Common myeloid progenitor, CD34-positive (primary cell): ENCODE measurements around the gene ATRX.
"Not testable (repeated sequence)": the region's sequence is repeated elsewhere in the genome, so short reads cannot be mapped to it uniquely, and the experiment has no call there.

Experiments
- CTCF ChIA-PET: fragments of 350-600 bp; sonication (Branson Sonifier 250); formaldehyde crosslinking; loops from one replicate; lab custom pipeline; 2021; ENCODE audit warnings: antibody characterized with exemption; lab: Charles Lee
- POLR2A ChIA-PET: fragments of 350-600 bp; sonication (Branson Sonifier 250); formaldehyde crosslinking; loops from one replicate; lab custom pipeline; 2021; ENCODE audit warnings: antibody characterized with exemption; lab: Charles Lee
- DNase-seq, 3 donors: peaks; one replicate each; pipeline versions ENCODE4 v3.0.0 to v3.0.0-alpha.2; 2013
- H3K27ac ChIP-seq, 2 experiments: 1 replicate in 1 of 2; 2 replicates in 1 of 2; pipeline ENCODE4 v1.7.0; 2013; ENCODE audit warnings: inconsistent platforms in 2 of 2, low read length in 2 of 2, mild to moderate bottlenecking in 2 of 2, low read depth in 1 of 2, moderate library complexity in 1 of 2; ENCODE audit not compliant: severe bottlenecking in 2 of 2, insufficient read depth in 1 of 2, poor library complexity in 1 of 2
- H3K27me3 ChIP-seq, 5 experiments: replicated peaks in 2 of 5; 1 replicate in 3 of 5; 2 replicates in 2 of 5; pipeline versions ENCODE4 v1.6.1 to v1.7.0; 2013; ENCODE audit warnings: low read length in 4 of 5, mild to moderate bottlenecking in 2 of 5, moderate library complexity in 2 of 5, inconsistent platforms in 1 of 5; ENCODE audit not compliant: insufficient read depth in 5 of 5, control insufficient read depth in 4 of 5
- H3K36me3 ChIP-seq, 4 experiments: 1 replicate in 2 of 4; 2 replicates in 2 of 4; pipeline versions ENCODE4 v1.6.1 to v1.7.0; 2013; ENCODE audit warnings: low read length in 3 of 4, control low read depth in 1 of 4, mild to moderate bottlenecking in 1 of 4; ENCODE audit not compliant: control insufficient read depth in 4 of 4, insufficient read depth in 4 of 4
- H3K4me1 ChIP-seq, 4 experiments: 1 replicate in 3 of 4; 2 replicates in 1 of 4; pipeline versions ENCODE4 v1.6.1 to v1.7.1; 2013; ENCODE audit warnings: low read length in 3 of 4, mild to moderate bottlenecking in 3 of 4, control low read depth in 1 of 4, inconsistent platforms in 1 of 4, moderate library complexity in 1 of 4; ENCODE audit not compliant: control insufficient read depth in 4 of 4, insufficient read depth in 4 of 4; ENCODE audit errors: control extremely low read depth in 1 of 4
- H3K4me3 ChIP-seq, 7 experiments: 1 replicate in 4 of 7; 2 replicates in 3 of 7; pipeline versions ENCODE4 v1.5.1 to v1.7.0; 2013; ENCODE audit warnings: mild to moderate bottlenecking in 7 of 7, low read length in 6 of 7, moderate library complexity in 6 of 7, inconsistent platforms in 2 of 7, low read depth in 2 of 7, control low read depth in 1 of 7; ENCODE audit not compliant: insufficient read depth in 4 of 7, control insufficient read depth in 1 of 7; ENCODE audit errors: extremely low read depth in 1 of 7
- H3K9me3 ChIP-seq, 5 experiments: 1 replicate in 4 of 5; 2 replicates in 1 of 5; pipeline versions ENCODE4 v1.6.1 to v1.7.1; 2013; ENCODE audit warnings: low read length in 4 of 5, mild to moderate bottlenecking in 2 of 5, inconsistent platforms in 1 of 5, low read depth in 1 of 5, moderate library complexity in 1 of 5; ENCODE audit not compliant: control insufficient read depth in 4 of 5, insufficient read depth in 2 of 5; ENCODE audit errors: control extremely low read depth in 1 of 5
- WGBS: methylation state at CpG from one replicate; pipeline ENCODE4 v1.1.5; 2013; ENCODE audit not compliant: insufficient coverage; 5-methylcytosine and 5-hydroxymethylcytosine counted together

ATRX gene

DNA sequence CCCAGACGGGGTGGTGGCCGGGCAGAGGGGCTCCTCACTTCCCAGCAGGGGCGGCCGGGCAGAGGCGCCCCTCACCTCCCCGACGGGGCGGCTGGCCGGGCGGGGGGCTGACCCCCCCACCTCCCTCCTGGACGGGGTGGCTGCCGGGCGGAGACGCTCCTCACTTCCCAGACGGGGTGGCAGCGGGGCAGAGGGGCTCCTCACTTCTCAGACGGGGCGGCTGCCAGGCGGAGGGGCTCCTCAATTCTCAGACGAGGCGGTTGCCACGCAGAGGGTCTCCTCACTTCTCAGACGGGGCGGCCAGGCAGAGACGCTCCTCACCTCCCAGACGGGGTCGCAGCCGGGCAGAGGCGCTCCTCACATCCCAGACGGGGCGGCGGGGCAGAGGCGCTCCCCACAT lies 19.8 kb downstream of the ATRX start:
- H3K36me3 ChIP-seq, CTCF ChIA-PET, H3K27me3 ChIP-seq, H3K27ac ChIP-seq, H3K4me3 ChIP-seq, DNase-seq, H3K9me3 ChIP-seq, H3K4me1 ChIP-seq, POLR2A ChIA-PET: not testable (repeated sequence)
- WGBS: 88% methylated on average over 6 of the region's 33 CpGs

- 96% methylated on average over 6 of the region's 6 CpGs for WGBS
- ChIA-PET POLR2A (no interaction called here), CTCF (no interaction called here)
- no peak overlapping the region for H3K27ac ChIP-seq
- H3K36me3 ChIP-seq: peaks cover 0 to 10% (median 1%) of the 10 kb centered on the region in 4 experiments
- no peak overlapping the region for H3K4me3 ChIP-seq
- no peak for DNase-seq
- H3K27me3 ChIP-seq: no peaks in the 10 kb centered on the region
- peaks cover 0 to 3% (median 0%) of the 10 kb centered on the region in 5 experiments for H3K9me3 ChIP-seq
- no peaks in the 10 kb centered on the region for H3K4me1 ChIP-seq
Measured at GRCh38 chrX:77755561-77755960, 30.5 kb downstream of the ATRX start.

DNA sequence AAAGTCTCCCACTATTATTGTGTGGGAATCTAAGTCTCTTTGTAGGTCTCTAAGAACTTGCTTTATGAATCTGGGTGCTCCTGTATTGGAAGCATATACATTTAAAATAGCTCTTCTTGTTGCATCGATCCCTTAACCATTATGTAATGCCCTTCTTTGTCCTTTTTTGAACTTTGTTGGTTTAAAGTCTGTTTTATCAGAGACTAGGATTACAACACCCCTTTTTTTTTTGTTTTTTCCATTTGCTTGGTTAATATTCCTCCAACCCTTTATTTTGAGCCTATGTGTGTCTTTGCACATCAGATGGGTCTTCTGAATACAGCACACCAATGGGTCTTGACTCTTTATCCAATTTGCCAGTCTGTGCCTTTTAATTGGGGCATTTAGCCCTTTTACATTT lies 32.1 kb downstream of the ATRX start:
- H3K9me3 ChIP-seq, H3K27me3 ChIP-seq, DNase-seq, H3K36me3 ChIP-seq, POLR2A ChIA-PET, H3K27ac ChIP-seq, H3K4me1 ChIP-seq, H3K4me3 ChIP-seq: not testable (repeated sequence)
- WGBS: no CpG with 5 or more reads among the region's 1 CpG
- CTCF ChIA-PET: interaction anchor here (0.6 kb wide), 1 partner anchor 81 kb away, joined by 4 read pairs; no protein-coding TSS in a partner anchor

GRCh38 chrX:77749695-77750094 lies 36.3 kb downstream of the ATRX start:
- ChIA-PET CTCF (no interaction called here), POLR2A (no interaction called here)
- no peak for DNase-seq
- Histone ChIP-seq H3K4me3 (no peak overlapping the region), H3K27me3 (no peaks in the 10 kb centered on the region), H3K36me3 (no peaks in the 10 kb centered on the region), H3K27ac (no peak overlapping the region), H3K9me3 (peaks cover 0 to 3% (median 0%) of the 10 kb centered on the region in 5 experiments), H3K4me1 (no peaks in the 10 kb centered on the region)
- WGBS: 72% methylated on average over 5 of the region's 5 CpGs

DNA sequence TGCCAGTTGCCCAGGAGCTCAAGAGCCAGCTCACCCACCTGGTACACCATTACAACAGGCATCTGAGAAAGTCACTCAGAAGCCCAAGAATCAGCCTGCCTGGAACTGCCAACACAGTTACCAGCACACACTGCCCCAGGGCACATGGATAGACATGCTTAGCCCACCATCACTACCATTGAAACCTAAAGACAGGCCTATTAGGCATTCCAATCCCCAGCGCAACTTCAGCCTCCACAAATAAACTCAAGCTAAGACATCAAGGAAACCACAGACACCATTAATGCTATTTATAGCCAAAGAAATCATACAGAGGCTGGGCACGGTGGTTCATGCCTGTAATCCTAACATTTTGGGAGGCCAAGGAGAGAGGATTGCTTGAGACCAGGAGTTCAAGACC lies 42.3 kb downstream of the ATRX start:
- POLR2A ChIA-PET: no interaction called here
- Histone ChIP-seq H3K27me3 (no peaks in the 10 kb centered on the region), H3K9me3 (no peaks in the 10 kb centered on the region), H3K4me3 (no peak overlapping the region), H3K27ac (no peak overlapping the region), H3K4me1 (peaks cover 0 to 17% (median 11%) of the 10 kb centered on the region in 4 experiments), H3K36me3 (no peaks in the 10 kb centered on the region)
- CTCF ChIA-PET: no interaction called here
- WGBS: 43% methylated on average over 2 of the region's 2 CpGs
- no peak for DNase-seq

DNA sequence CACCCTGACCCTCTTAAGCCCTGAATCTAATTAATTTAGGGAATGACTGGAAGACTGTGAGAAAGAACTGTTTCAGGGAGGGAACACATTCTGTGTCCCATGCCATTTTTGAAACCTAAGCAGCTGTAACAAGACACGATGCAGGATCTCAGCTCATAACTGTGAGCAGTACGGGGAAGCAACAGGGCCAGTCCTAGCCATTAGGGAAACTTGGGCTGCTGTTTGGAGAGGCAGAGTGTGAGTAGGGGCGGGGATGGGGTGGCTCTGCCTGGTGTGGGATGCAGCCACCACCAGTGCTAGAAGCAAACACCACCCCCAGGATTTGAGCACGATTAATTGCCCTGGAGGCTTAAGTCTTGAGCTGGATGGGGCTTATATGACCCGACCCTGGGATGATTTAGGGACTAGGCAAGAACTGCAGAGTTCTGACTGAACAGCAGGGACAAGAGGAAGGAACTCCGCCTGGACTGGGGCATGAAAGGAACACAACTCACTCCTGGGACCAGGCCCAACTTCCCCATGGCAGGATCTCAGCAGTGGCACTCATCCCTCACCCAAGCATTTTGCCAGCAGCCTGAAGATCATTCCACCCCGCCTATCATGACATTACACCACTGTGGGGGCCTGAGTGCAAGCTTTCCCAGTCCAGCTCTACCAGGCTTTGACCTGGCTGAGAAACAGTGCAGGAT lies 43.1 kb downstream of the ATRX start:
- POLR2A ChIA-PET: no interaction called here
- no peak for DNase-seq
- no peak overlapping the region for H3K27ac ChIP-seq
- CTCF ChIA-PET: no interaction called here
- H3K4me3 ChIP-seq: no peak overlapping the region
- WGBS: 59% methylated on average over 4 of the region's 7 CpGs
- no peaks in the 10 kb centered on the region for H3K36me3 ChIP-seq
- peaks cover 0 to 17% (median 11%) of the 10 kb centered on the region in 4 experiments for H3K4me1 ChIP-seq
- H3K27me3 ChIP-seq: no peaks in the 10 kb centered on the region
- H3K9me3 ChIP-seq: no peaks in the 10 kb centered on the region

DNA sequence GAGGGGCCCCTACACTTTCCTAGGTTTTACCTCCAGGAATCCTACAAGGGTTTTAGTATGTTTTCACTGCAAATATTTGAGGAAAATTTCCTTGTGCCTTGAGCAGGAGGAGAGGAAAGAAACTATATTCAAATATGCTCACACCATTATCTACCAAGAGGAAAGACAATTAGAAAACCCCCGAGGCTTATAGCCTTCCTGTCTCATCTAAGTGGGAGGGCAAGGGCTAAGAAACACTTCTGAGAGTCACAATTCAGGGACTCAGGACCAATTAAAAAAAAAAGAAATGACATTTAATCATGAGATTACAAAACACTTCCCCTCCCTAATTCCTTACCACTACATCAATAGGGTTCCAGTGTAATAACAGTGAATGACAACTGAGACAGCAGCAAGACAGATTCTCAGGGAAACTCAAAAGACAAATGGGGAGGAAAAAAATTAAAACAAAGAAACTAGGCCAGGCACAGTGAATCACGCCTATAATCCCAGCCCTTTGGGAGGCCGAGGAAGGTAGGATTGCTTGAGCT lies 45.6 kb downstream of the ATRX start:
- H3K9me3 ChIP-seq: no peaks in the 10 kb centered on the region
- POLR2A ChIA-PET: no interaction called here

More for the DNA sequence above, 45.6 kb downstream of the ATRX start:
- DNase-seq: no peak
- H3K27me3 ChIP-seq: no peaks in the 10 kb centered on the region
- CTCF ChIA-PET: no interaction called here
- H3K36me3 ChIP-seq: no peaks in the 10 kb centered on the region
- no peak overlapping the region for H3K27ac ChIP-seq
- no peak overlapping the region for H3K4me3 ChIP-seq
- H3K4me1 ChIP-seq: peaks cover 0 to 17% (median 11%) of the 10 kb centered on the region in 4 experiments
- WGBS: 60% methylated on average over 2 of the region's 3 CpGs
